Right kidney (tissue), 1 donor: ENCODE data around the gene ZNF426.

Source experiments
- DNase-seq: peaks from one replicate; pipeline ENCODE4 v3.0.0-alpha.2; 2016

ZNF426 gene

DNA sequence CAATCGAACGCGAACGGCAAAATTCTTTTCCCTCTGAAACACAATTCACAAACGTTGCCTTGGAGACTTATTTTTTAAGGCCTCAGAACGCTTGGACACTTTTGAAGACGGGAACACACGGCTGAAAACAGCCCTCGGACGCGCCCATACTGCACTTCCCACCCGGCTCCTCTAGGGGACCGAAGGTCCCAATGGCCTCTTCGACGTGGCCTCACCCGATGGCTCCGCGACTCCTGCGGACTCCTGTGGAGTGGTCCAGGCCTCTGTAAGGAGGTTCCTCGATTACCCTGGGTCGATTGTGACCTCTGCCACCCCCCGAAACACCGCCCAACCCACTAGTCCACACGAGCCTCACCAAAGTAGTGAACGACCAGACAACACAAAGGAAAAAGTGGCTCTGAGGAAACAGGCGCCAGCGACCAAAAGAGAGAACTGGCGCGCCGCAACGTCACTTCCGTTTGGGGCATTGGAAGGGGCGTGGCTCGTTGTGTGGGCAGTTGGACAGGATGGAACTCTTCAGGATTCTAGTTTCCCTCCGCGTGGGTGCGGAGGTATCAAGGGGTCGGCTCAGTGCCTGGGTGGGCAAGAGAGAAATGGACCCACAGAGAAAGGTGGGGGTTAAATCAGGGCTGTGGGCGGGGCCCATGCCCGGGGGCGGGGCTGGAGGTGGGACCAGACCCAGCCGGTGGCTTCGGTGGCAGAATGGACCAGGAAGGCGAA is 40.1 kb downstream of the ZNF426 start, which contains the start of gene ZNF560:
Gene ZNF560, minus strand, starts transcription at position 434 of the 720 bp plus-strand sequence. CDS start 23,303 bp downstream, outside the sequence.
- peak; percentile 24 for DNase-seq

DNA sequence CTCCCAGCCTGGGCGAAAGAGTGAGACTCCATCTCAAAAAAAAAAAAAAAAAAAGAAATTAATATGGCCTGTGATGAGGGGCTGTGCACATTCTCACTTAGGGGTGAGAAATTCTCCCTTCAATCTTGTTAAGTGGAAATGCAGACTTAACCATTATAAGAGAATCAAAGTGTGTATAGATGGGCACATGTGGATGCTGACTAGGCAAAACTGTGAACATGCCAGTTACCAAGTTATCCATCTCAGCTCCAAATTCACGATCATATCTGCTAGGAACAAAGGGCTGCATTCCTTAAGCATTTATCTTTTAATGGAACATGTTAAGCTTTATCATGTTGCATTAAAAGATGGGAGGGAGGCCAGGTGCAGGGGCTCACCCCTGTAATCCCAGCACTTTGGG is 44.3 kb downstream of the ZNF426 start:
- DNase-seq = no peak

DNA sequence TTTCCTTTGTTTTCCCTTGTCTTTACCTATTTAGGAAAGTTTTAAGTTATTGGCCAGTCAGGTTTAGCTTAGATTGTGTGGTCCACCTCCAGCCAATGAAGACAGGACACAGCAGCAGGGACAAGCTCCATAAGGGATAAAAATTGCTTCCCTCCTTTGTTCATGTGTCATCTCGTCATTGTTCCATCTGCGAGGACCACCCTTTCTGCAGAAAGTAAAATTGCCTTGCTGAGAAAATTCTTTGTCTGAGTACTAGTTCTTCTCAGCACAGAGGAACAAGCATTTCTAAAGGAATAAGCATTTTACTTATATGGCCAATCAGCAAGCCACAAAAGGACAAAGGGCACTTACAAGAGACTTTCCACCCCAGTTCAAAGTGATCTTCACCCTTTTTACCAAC is 51.4 kb downstream of the ZNF426 start:
- DNase-seq = no peak

DNA sequence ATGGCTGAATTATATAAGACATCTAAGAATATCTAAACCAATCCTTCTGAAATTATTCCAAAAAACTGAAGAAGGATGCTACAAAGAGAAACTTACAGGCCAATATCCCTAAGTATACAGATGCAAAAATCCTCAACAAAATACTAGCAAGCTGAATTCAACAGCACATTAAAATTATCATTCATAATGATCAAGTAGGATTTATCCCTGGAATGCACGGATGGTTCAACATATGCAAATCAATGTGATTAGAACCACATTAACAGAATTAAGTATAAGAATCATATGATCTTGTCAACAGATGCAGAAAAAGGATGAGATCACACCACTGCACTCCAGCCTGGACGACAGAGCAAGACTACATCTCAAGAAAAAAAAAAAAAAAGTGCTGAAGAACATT is 53.3 kb downstream of the ZNF426 start:
- DNase-seq = no peak

DNA sequence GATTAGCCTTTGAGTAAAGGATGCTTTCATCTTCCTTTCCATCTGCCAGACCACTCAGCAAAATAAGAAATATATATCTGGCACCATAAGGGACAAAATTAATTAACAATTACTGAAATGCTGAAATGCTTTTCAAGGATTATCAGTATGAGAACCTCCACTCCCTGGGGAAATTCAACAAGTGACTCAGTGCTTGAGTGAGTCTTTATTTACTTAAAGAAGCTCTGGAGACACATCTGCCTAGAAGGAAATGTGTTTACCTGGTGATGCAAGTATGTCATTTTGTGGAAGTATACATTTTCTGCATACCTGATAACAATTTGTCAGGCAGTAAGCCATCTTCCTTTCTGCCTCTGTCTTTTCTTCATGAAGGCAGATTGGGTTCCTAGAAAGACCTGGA is 63.5 kb downstream of the ZNF426 start:
- no peak for DNase-seq
